ENCODE results near the gene SOX5.

The SOX5 gene

DNA sequence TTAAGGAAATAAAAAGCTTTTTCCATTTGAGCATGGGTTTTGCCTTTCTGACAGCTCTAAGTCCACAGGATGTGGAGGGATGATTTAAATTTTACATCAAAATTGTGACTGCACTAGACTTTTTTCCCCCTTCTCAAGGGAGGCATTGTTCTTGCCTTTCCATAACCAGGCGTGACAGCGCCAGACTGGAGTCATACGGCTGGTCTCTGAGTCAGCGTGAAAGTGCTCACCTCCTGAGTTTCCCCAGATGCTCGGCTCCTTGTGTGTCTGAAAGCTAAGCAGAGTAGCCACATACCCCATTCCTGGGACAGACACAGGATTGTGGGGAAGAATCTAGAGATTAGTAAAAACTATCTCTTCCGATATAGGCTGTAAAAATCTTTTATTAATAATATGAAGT, 43.1 kb downstream of the SOX5 start:
- POLR2A ChIA-PET: no interaction called here
- TF ChIP-seq FOXM1 (IDR thresholded peaks at IDR 0.05; ENCODE audit: borderline replicate concordance) (no peak), ELF4 (IDR thresholded peaks at IDR 0.05) (no peak), FOXK2 (IDR thresholded peaks at IDR 0.05) (no peak), BHLHE40 (IDR thresholded peaks at IDR 0.05; ENCODE audit: borderline replicate concordance) (no peak), HDGF (IDR thresholded peaks at IDR 0.05; ENCODE audit: borderline replicate concordance) (no peak), PKNOX1 (IDR thresholded peaks at IDR 0.05) (no peak), CTBP1 (IDR thresholded peaks at IDR 0.05; ENCODE audit: borderline replicate concordance) (no peak), TARDBP (IDR thresholded peaks at IDR 0.05) (no peak), ARNT (IDR thresholded peaks at IDR 0.05) (no peak), LEF1 (IDR thresholded peaks at IDR 0.05; ENCODE audit: borderline replicate concordance) (no peak), SP1 (IDR thresholded peaks at IDR 0.05) (no peak), SUZ12 (IDR thresholded peaks at IDR 0.05) (no peak), L3MBTL2 (conservative IDR thresholded peaks at IDR 0.05) (no peak), ZNF384 (IDR thresholded peaks at IDR 0.05) (no peak), NFRKB (IDR thresholded peaks at IDR 0.05) (no peak)
- no peak for DNase-seq (ENCODE audit: extremely low spot score)
- CTCF ChIA-PET: interaction anchor here (0.6 kb wide), 1 partner anchor 637 kb away, joined by 3 read pairs; no protein-coding TSS in a partner anchor

GRCh38 chr12:23899434-23899833, 50.0 kb downstream of the SOX5 start:
- no peak for DNase-seq (ENCODE audit: extremely low spot score)
- CTCF ChIA-PET: no interaction called here
- TF ChIP-seq PKNOX1 (IDR thresholded peaks at IDR 0.05) (no peak), NFRKB (IDR thresholded peaks at IDR 0.05) (no peak), HDGF (IDR thresholded peaks at IDR 0.05; ENCODE audit: borderline replicate concordance) (no peak), CTBP1 (IDR thresholded peaks at IDR 0.05; ENCODE audit: borderline replicate concordance) (no peak), L3MBTL2 (conservative IDR thresholded peaks at IDR 0.05) (no peak), LEF1 (IDR thresholded peaks at IDR 0.05; ENCODE audit: borderline replicate concordance) (no peak), SUZ12 (IDR thresholded peaks at IDR 0.05) (no peak), ARNT (IDR thresholded peaks at IDR 0.05) (no peak), FOXM1 (IDR thresholded peaks at IDR 0.05; ENCODE audit: borderline replicate concordance) (no peak), ELF4 (IDR thresholded peaks at IDR 0.05) (no peak), FOXA1 (IDR thresholded peaks at IDR 0.05) (no peak), SP1 (IDR thresholded peaks at IDR 0.05) (no peak), FOXK2 (IDR thresholded peaks at IDR 0.05) (no peak), TARDBP (IDR thresholded peaks at IDR 0.05) (no peak), BHLHE40 (IDR thresholded peaks at IDR 0.05; ENCODE audit: borderline replicate concordance) (no peak), ZNF384 (IDR thresholded peaks at IDR 0.05) (no peak)
- POLR2A ChIA-PET: no interaction called here

DNA sequence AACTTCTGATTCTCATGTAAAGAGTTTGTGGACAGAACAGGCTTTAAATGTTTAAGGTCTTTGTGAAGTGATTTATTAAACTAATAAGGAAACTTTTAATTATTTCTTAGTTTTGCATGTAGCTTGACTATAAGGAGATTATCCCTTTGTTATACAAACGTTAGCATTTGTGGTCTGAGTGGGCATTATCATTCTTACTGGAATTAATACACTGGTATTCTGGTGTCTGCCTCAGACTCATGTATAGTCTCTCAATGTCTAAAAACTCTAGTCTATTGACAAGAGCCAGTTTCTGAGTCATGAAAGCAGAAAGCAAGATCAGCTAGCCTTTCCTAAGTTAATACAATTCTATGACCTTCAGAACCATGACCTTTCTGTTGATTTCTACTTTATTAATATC, 51.3 kb downstream of the SOX5 start:
- POLR2A ChIA-PET: no interaction called here
- no peak for DNase-seq (ENCODE audit: extremely low spot score)
- TF ChIP-seq PKNOX1 (IDR thresholded peaks at IDR 0.05) (no peak), L3MBTL2 (conservative IDR thresholded peaks at IDR 0.05) (no peak), ELF4 (IDR thresholded peaks at IDR 0.05) (no peak), SP1 (IDR thresholded peaks at IDR 0.05) (no peak), CTBP1 (IDR thresholded peaks at IDR 0.05; ENCODE audit: borderline replicate concordance) (no peak), ARNT (IDR thresholded peaks at IDR 0.05) (no peak), NFRKB (IDR thresholded peaks at IDR 0.05) (no peak), FOXK2 (IDR thresholded peaks at IDR 0.05) (no peak), HDGF (IDR thresholded peaks at IDR 0.05; ENCODE audit: borderline replicate concordance) (no peak), FOXM1 (IDR thresholded peaks at IDR 0.05; ENCODE audit: borderline replicate concordance) (no peak), SUZ12 (IDR thresholded peaks at IDR 0.05) (no peak), TARDBP (IDR thresholded peaks at IDR 0.05) (no peak), LEF1 (IDR thresholded peaks at IDR 0.05; ENCODE audit: borderline replicate concordance) (no peak), BHLHE40 (IDR thresholded peaks at IDR 0.05; ENCODE audit: borderline replicate concordance) (no peak), ZNF384 (IDR thresholded peaks at IDR 0.05) (no peak), FOXA1 (IDR thresholded peaks at IDR 0.05) (no peak)
- CTCF ChIA-PET: no interaction called here

DNA sequence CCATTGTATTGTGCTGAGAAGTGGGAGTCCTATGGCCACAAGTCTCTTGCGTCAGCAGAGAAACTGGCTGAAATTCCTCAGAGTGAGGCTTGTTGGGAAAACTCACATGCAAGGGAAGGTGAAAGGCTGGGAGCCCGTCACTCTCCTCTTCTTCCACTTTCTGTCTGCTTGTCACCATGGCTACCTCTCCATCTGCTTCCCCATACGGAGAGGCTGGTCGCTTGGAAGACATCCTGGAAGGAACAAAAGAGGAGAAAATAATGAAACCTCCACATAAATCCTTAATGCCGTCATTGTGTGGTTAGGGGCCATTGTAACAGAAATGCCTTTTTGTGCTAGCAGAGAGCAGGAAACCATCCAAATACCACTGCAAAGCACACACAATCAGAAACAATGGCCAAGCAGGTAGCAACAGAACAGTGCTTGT, 53.7 kb downstream of the SOX5 start:
- ChIA-PET CTCF (no interaction called here), POLR2A (no interaction called here)
- DNase-seq (ENCODE audit: extremely low spot score): no peak
- TF ChIP-seq CTBP1 (IDR thresholded peaks at IDR 0.05; ENCODE audit: borderline replicate concordance) (no peak), FOXK2 (IDR thresholded peaks at IDR 0.05) (no peak), FOXA1 (IDR thresholded peaks at IDR 0.05) (no peak), SUZ12 (IDR thresholded peaks at IDR 0.05) (no peak), ZNF384 (IDR thresholded peaks at IDR 0.05) (no peak), ARNT (IDR thresholded peaks at IDR 0.05) (no peak), SP1 (IDR thresholded peaks at IDR 0.05) (no peak), PKNOX1 (IDR thresholded peaks at IDR 0.05) (no peak), FOXM1 (IDR thresholded peaks at IDR 0.05; ENCODE audit: borderline replicate concordance) (no peak), ELF4 (IDR thresholded peaks at IDR 0.05) (no peak), NFRKB (IDR thresholded peaks at IDR 0.05) (no peak), TARDBP (IDR thresholded peaks at IDR 0.05) (no peak)

- TF ChIP-seq ARNT (IDR thresholded peaks at IDR 0.05): no peak
- TF ChIP-seq HDGF (IDR thresholded peaks at IDR 0.05; ENCODE audit: borderline replicate concordance): no peak
- no peak for TF ChIP-seq FOXK2 (IDR thresholded peaks at IDR 0.05)
- TF ChIP-seq BHLHE40 (IDR thresholded peaks at IDR 0.05; ENCODE audit: borderline replicate concordance): no peak
- no peak for TF ChIP-seq PKNOX1 (IDR thresholded peaks at IDR 0.05)
- TF ChIP-seq FOXA1 (IDR thresholded peaks at IDR 0.05): no peak
- TF ChIP-seq ELF4 (IDR thresholded peaks at IDR 0.05): no peak
- TF ChIP-seq SUZ12 (IDR thresholded peaks at IDR 0.05): no peak
- TF ChIP-seq TARDBP (IDR thresholded peaks at IDR 0.05): no peak
- no peak for TF ChIP-seq CTBP1 (IDR thresholded peaks at IDR 0.05; ENCODE audit: borderline replicate concordance)
- no peak for TF ChIP-seq ZNF384 (IDR thresholded peaks at IDR 0.05)
- no peak for TF ChIP-seq L3MBTL2 (conservative IDR thresholded peaks at IDR 0.05)
- TF ChIP-seq NFRKB (IDR thresholded peaks at IDR 0.05): no peak
- no peak for TF ChIP-seq SP1 (IDR thresholded peaks at IDR 0.05)
- no peak for DNase-seq (ENCODE audit: extremely low spot score)
- ChIA-PET POLR2A (no interaction called here), CTCF (no interaction called here)
Observed at GRCh38 chr12:23893611-23894010, 55.9 kb downstream of the SOX5 start.
